ENCODE results near the gene FHOD3.

DNA sequence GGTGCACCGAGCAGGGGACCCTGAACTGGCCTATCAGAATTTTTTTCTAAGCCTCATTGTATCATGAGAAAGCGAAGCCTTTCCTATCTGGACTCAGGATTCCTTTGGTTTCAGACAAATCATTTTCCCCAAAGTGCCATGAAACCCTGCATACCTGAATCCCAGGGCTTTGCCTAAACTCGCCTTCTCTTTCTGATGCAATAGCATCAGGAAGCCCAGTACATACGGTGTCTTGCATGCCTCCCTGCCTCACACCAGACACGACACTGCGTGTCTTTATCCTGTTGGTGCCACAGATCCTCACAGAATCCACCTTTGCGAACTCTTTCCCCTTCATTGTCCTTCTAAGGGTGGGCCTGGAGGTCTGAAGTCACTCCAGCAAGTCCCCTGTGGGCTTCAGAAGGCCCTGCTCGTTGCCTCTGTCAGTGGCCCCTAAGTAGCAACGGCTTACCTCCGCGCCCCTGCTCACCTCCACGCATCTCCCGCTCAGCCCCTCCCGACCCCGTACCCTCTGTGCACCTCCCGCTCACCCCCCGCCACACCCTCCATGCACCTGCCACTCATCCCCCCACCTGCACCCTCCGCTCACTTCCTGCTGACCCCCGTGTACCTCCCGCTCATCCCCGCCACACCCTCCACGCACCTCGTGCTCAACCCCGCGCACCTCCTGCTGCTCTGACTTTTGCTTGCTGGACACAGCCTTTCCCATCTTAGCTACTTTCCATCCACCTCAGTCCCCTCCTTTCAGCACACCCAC lies 447.9 kb downstream of the FHOD3 start:
- TF ChIP-seq, protein P1, sequence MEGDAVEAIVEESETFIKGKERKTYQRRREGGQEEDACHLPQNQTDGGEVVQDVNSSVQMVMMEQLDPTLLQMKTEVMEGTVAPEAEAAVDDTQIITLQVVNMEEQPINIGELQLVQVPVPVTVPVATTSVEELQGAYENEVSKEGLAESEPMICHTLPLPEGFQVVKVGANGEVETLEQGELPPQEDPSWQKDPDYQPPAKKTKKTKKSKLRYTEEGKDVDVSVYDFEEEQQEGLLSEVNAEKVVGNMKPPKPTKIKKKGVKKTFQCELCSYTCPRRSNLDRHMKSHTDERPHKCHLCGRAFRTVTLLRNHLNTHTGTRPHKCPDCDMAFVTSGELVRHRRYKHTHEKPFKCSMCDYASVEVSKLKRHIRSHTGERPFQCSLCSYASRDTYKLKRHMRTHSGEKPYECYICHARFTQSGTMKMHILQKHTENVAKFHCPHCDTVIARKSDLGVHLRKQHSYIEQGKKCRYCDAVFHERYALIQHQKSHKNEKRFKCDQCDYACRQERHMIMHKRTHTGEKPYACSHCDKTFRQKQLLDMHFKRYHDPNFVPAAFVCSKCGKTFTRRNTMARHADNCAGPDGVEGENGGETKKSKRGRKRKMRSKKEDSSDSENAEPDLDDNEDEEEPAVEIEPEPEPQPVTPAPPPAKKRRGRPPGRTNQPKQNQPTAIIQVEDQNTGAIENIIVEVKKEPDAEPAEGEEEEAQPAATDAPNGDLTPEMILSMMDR (IDR thresholded peaks at IDR 0.05) = no peak
- TF ChIP-seq POLR2A (IDR thresholded peaks at IDR 0.05) = no peak
